Bone marrow (tissue), 2 donors: ENCODE results near the gene THAP12.
"Not testable (repeated sequence)": the region's sequence is repeated elsewhere in the genome, so short reads cannot be mapped to it uniquely, and the experiment has no call there.

Source experiments
- DNase-seq, 2 donors: peaks; one replicate each; lab custom pipeline; 2025; lab: John Stamatoyannopoulos, UW

The THAP12 gene, protein sequence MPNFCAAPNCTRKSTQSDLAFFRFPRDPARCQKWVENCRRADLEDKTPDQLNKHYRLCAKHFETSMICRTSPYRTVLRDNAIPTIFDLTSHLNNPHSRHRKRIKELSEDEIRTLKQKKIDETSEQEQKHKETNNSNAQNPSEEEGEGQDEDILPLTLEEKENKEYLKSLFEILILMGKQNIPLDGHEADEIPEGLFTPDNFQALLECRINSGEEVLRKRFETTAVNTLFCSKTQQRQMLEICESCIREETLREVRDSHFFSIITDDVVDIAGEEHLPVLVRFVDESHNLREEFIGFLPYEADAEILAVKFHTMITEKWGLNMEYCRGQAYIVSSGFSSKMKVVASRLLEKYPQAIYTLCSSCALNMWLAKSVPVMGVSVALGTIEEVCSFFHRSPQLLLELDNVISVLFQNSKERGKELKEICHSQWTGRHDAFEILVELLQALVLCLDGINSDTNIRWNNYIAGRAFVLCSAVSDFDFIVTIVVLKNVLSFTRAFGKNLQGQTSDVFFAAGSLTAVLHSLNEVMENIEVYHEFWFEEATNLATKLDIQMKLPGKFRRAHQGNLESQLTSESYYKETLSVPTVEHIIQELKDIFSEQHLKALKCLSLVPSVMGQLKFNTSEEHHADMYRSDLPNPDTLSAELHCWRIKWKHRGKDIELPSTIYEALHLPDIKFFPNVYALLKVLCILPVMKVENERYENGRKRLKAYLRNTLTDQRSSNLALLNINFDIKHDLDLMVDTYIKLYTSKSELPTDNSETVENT

DNA sequence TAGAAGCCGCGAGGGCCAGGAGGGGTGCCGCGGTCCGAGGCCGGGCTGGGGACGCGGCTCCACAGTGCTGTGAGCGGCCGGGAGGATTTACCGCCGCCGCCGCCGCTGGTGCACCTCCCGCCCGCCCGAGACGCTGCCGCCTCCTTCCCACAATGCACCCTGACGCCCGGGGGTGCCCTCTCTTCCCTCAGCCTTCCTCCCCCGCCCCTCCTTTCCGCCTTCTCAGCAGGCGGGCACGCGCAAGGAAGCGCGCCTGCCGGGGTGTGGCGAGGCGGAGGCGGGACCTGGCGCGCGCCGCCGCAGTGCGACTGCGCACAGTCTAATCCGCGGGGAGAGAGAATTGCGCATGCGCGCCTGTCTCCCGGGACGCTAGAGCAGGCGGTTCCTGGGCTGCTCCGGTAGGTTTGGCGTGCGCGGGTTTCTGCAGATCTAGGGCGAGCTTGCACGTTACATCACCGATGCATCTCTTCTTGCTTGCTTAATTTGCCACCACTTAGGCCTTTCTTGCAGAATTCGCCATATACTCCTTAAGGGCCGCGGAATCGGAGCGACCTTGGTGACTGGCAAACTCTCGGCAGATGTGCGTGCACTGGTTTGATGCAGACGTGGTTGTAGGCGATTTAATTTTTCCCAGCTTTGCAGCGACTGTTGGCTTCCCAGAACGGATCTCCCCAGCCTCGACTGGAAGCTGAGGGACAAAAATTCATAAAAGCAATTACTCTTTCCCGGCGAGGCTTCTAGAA, at the start of gene THAP12, which contains the start of gene GVQW3:
Gene THAP12 (minus strand): TSS at position 156 of the 743 bp plus-strand sequence. CDS start 296 bp downstream, outside the sequence.
Gene GVQW3 (plus strand): TSS at position 347 of the 743 bp plus-strand sequence. CDS start 506 bp downstream, outside the sequence.
- peak; percentile 88 to 92 for DNase-seq

DNA sequence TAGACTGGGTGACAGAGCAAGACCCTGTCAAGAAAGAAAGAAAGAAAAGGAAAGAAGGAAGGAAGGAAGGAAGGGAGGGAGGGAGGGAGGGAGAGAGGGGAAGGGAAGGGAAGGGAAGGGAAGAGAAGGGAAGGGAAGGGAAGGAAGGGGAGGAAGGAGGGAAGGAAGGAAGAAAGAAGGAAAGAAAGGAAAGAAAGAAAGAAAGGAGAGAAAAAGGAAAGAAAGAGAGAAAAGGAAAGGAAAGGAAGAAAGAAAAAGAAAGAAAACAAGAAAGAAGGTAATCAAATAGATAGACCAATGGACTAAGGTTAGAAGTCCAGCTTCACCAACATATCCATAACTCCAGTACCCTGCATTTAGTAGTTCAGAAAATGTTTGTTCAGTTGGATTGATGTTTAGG, 45.7 kb upstream of the THAP12 start:
- no peak for DNase-seq

DNA sequence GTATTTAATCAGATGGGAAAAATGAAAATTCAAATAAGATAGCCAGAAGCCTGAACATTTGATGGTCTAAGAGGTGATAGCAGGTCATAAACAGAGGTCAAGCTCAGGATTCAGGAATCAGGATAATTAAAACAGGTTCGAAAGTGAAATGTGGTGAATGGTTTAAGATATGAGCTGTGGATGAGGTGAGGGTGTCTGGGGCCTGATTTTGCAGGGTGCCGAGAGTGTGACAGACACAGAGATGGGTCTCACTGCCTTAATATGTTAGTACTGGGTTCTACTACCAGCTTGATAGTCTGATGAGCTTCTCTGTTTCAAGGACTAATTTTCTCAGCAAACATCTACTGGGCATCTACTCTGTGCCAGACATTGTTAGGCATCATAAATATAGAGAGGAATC, 44.0 kb upstream of the THAP12 start:
- no peak for DNase-seq

DNA sequence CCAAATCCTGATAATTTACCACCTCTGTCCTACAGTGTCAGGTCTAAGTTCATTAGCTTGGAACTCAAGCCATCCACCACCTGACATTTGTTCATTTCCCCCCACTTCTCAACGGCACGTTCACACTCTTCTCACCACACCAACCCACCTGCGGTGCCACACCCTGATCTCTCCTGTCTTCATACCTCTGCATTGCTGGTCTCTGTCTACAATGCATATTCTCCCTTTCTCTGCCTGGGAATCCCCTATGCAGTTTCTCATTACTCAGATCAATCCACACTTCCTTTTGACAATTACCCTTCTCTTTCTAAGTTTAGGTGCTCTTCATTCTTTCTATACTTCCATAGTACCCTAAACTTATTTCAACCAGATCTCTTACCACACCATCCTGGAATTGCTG, 43.4 kb upstream of the THAP12 start:
- no peak for DNase-seq

DNA sequence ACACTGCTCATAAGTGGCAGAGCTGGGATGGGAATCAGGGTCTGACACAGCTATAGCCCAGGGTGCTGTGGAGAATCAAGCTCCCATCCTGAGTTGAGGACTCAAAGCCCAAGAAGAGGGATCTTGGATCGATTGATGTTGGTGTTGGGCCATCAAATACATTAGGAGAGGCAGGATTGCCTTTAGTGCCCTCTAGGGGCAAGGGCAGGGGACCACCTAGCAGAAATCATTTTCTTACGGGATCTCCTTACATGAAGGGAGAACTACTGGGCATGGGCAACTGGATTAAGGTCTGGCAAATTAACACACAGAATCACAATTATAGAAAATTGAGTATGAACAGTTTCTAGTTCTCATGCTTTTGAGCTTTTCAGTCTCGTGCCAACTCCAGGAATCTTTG, 39.0 kb upstream of the THAP12 start:
- DNase-seq: peak in 1 of 2 donors; percentile 5

DNA sequence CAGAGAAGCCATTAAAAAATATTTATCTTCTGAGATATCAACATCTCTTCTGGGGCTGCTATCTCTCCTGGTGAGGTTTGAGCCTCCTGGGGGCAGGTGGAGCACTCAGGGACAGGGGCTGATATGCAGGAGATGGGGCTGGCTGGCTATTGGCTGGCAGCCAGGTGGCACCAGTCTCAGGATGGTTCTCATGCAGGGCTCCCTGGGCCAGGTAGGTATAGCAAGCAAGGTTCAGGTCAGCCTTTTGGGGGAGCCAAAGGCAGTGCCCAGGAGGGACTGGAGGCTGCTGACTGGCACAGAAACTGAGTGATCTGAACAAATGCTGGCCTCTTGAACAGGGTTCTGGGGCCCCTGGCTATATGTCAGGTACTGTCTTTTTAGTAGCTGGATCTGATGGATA, 34.1 kb upstream of the THAP12 start:
- no peak for DNase-seq

DNA sequence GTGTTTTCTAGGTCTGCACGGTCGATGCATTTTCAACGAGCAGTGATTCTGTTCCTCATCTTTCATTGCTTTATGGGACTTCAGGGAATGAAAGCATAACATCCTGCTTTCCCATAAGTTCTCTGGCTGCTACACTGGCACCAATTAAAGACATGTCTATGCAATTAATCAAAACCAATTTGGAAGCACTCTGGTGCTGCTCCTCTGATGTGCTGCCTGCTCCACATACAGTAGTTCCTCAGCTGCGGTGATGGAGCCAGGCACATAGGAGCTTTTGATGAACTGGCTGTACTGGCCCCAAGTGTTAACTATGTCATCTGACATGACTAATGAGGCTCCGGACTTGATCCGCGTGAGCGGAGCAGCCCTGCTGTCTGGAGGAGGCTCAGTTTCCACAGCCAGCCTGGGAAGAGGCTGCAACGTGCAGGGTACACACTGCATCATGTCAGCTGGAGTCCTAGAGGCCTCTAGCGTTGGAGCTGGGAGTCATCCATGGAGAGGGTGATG, 30.0 kb upstream of the THAP12 start:
- DNase-seq: no peak

DNA sequence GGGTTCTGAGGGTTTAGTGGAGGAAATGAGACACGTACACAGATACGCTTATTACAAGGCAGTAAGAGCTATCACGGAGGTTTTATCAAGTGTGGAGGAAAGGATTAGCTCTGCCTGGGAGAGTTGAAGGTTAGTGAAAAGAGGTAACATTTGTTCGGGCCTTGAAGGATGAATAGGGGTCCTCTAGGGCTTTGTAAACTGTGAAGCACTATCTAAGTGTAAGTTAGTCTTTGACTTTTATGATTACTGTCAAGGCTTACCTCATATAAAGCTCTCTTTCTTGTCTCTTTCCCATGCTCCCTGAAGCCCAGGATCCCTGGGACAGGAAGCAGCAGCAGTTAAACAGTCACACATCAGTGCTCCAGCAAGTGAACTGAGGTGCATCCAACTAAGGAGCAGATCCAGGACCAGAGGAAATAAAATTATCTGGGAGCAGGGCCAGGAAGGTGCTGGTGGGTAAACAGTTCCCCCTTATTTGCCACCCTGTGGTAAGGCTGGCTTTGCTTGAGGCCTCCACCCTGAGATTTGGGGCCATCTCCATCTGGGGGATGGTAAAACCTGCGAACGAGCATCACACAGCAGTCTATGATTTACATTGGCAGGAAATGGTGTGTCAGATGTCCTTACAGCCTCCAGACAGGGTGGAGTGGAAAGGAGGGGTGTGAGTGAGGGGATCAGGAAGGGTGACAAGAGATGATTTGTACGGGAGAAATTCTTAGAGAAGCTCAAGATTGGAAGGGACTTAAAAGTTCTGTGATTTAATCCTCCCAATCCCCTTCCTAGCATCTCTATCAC, 27.4 kb upstream of the THAP12 start:
- no peak for DNase-seq

DNA sequence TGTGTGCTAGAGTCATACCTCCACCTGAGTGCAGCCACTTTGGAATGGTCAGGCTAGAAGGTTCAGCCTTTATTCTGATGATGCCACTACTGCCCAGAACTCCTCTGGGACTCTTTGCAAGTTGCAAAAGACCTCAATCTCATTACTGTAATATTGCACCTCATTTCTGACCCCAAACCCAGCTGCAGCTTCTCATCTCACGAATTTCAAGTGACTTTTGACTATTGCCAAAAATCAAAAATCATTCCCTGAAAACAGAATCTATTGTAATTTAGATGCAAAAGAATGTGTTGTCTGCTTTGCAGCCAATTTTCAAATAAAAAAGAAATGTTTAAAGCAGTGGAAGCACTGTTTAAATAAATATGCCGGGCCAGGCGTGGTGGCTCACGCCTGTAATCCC, 25.4 kb upstream of the THAP12 start:
- DNase-seq: no peak

DNA sequence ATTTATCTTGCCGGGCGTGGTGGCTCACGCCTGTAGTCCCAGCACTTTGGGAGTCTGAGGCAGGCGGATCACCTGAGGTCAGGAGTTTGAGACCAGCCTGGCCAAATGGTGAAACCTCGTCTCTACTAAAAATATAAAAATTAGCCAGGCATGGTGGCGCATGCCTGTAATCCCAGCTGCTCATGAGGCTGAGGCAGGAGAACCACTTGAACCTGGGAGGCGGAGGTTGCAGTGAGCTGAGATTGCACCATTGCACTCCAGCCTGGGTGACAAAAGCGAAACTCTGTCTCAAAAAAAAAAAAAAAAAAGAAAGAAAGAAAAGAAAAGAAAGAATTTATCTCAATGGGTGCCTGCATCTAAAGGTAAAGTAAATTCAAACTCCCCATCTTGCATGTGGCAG, 20.6 kb upstream of the THAP12 start:
- DNase-seq: not testable (repeated sequence)

DNA sequence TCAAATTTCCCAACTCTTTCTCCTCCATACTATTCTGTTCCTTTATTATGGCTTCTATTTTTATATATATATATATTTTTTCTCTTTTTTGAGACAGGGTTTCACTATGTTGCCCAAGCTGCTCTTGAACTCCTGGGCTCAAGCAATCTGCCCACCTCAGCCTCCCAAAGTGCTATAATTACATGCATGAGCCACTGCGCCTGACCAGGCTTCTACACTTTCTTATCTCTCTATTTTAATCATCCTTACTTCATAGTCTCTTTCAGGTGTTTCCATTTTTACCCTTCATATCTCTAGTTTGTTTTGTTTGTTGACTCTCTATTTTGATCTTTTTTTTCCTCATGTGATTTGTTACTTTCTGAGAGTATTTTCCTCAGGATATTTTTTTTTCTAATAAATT, 20.0 kb upstream of the THAP12 start:
- DNase-seq: no peak

DNA sequence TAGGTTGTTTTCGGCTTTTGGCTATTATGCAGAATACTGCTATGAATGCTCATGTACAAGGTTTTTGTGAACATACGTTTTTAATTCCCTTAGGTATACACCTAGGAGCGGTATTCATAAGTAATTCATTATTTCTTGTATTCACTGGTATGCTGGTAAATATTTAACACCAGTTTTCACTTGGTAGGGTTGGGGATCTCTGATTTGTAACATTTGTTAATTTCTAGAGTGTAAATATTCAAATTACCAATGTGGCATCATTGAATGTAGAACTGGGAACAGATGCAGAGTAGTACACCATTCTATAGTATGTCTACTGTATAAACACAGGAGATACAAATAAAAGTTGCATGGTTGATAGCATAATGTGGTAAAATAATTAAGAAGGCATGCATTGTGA, 16.5 kb upstream of the THAP12 start:
- DNase-seq: no peak

DNA sequence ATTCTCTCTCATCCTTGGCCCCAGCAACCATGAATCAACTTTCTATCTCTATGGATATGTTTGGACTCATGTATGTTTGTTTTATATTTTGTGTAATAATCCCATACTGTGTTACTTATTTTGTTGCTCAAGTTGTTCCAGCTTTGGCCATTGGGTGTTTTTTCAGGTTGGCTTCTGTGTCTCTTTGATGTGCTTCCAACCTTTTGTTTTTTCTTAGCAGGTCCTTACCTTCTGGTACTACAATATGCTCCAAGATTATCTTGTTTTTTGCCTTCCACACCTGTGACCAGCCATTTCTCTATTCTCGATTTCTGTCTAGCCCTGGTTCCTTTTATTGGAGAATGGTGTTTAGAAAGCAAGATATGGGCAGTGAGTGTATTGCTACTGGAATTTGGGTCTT, 14.4 kb upstream of the THAP12 start:
- no peak for DNase-seq

DNA sequence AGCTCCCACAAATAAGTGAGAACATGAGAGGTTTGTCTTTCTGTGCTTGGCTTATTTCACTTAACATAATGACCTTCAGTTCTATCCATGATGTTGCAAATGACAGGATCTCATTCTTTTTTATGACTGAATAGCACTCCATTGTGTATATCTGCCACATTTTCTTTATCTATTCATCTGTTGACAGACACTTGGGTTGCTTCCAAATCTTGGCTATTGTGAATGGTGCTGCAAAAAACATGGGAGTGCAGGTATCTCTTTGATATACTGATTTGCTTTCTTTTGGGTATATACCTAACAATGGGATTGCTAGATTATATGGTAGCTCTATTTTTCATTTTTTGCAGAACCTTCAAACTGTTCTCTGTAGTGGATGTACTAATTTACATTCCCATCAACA, 13.5 kb upstream of the THAP12 start:
- no peak for DNase-seq

DNA sequence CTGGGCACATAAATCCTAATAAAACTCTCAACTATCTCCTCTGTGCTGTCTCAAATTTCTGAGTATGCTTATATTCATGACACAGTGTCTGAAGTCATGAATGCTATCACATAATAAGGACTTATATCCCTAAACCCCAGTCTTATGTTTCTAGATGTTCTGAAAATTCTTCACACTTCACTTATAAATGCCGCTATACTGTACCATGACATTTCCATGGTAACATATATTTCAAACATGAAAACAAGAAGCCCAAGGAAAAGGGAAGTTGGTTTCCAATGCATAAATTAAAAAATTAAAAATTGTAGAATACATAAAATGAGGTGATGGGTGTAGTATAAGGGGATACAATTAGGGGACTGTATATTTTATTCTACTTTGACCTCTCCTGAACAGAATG, 11.9 kb upstream of the THAP12 start:
- peak in 1 of 2 donors; percentile 15 for DNase-seq

DNA sequence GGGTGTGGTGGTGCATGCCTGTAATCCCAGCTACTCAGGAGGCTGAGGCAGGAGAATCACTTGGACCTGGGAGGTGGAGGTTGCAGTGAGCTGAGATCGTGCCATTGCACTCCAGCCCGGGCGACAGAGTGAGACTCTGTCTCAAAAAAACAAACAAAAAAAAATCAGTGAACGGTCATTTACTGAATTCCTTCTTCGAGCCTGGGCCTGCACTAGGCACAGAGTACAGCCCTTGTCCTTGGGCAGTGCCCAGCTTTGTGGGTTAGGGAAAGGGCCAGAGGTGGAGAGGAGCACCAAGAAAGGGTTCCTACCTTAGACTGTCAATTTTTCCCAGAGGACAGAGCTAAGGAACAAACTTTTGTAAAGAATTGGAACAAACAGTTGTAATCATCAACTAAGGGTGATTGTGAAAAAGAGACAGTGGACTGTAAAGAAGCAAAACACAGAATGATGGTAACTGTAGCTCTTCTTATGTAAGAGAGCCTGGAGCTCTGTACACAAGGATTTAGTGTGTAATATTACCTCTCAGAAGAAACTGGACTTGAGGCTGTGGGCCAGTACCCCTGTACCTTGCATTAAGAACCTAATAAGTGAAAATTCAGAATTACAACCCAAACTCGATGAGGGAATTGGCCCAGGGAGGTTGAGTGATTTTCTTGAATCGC, 11.0 kb upstream of the THAP12 start:
- no peak for DNase-seq

DNA sequence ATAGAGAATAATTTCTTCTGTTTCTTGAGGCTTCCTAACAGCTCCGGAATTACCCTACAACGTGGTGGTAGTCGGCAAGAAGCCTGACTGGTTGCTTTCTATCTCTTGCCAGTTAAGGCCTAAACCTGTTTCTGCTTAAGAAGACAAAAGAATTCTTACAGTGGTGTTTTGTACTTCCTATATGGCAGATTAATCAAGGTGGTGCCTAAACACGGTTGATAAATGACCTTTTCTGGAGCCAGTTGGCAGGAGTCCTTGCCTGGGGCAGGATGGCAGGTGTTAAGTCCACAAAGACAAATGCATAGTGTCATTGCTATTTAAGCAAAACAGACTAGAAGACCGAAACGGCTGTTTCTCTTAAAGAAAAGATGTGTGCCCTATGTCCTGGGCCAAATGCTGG, 10.1 kb upstream of the THAP12 start:
- no peak for DNase-seq

DNA sequence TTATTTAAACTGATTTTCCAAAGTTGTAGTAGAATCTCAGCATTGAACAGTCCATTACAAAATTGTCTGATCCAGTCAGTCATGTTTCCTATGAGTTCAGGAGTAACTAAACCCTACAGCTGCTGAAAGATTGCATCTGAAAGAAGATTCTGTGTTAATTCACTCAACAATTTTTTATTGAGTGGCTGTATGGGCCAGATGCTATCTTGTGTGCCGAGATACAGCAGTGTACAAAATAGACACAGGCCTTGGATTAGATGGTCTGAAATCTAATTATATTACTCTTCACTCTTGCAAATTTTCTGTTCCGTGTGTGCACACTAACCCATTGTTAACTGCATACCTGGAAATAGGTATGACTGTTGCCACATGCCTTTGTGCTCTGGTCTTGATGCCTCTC, 7.5 kb upstream of the THAP12 start:
- DNase-seq: no peak

DNA sequence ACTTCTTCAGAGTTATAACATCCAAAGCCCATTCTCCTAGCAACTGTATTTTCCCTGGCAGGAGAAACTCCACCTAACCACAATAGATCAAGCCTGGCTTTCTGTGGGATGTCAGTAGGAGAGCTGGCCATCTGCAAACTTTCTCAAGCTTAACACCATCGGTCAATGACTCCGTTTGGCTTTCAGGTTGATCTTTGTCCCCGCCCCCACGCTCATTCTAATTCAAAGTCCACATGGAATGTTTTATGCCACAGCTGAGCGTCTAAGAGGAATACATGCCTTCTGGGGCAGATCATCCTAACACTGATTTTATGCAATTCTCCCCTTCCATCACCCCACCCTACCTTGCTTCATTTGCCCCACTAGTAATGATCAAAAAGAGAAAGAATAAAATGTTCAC, 5.0 kb upstream of the THAP12 start:
- DNase-seq: no peak

DNA sequence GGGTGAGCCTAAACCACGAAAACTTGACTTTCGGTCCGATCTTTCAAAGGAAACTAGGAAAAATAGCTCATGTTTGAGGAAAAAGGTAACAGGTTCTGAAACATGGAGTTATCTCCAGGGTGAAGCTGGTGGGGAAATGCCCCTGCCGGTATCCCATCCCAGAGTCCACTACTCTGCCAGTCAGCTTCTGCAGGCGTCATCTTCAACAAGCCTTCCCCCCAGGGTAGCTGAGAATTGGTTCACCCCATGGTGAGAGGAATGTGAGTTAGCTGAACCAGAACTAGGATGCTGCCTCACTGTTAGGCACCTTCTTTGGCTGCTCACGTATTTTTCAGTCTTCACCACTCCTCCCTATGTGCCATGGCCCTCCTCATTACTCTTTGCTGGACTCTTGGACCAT, 1.3 kb upstream of the THAP12 start:
- no peak for DNase-seq
